Prostate gland (tissue), 2 donors: Measurements from ENCODE around the gene NASP. TPM values are rescaled to one million over a fixed set of nuclear protein-coding genes. Genes with fewer than 3 reads are reported as not detected.
A peak's percentile ranks its signal among the peaks of the same experiment; 100 is the strongest.

ENCODE experiments used
- DNase-seq: peaks from one replicate; pipeline ENCODE4 v3.0.0-alpha.2; 2019; ENCODE audit warnings: low spot score
- H3K27ac ChIP-seq, 2 donors: fragments of 200-600 bp; sonication (generic); 2 replicates each; pipeline ENCODE4 v1.5.1; 2017 to 2019
- H3K27me3 ChIP-seq: fragments of 200-600 bp; sonication (generic); replicated peaks from 2 replicates; pipeline ENCODE4 v1.5.1; 2019; ENCODE audit not compliant: insufficient read depth
- H3K36me3 ChIP-seq, 2 donors: fragments of 200-600 bp; sonication (generic); 1 replicate in 1 of 2; 2 replicates in 1 of 2; pipeline versions ENCODE4 v1.5.1 to v1.8.1; 2017 to 2019
- H3K4me1 ChIP-seq: fragments of 200-600 bp; sonication (generic); replicated peaks from 2 replicates; pipeline ENCODE4 v1.5.1; 2019
- H3K4me3 ChIP-seq, 2 donors: fragments of 200-600 bp; sonication (generic); 2 replicates each; pipeline ENCODE4 v1.5.1; 2017 to 2019
- H3K9me3 ChIP-seq: fragments of 200-600 bp; sonication (generic); 2 replicates; pipeline ENCODE4 v1.5.1; 2017
- CTCF ChIP-seq, 4 experiments: fragments of 200-600 bp in 2 of 4; fragments of 450-650 bp in 2 of 4; sonication (generic) in 2 of 4; IDR thresholded peaks; 1 replicate in 3 of 4; 2 replicates in 1 of 4; pipeline ENCODE4 v1.5.1; 2016 to 2019; ENCODE audit warnings: antibody characterized with exemption in 4 of 4, mild to moderate bottlenecking in 2 of 4, moderate library complexity in 2 of 4
- POLR2A ChIP-seq: fragments of 450-650 bp; IDR thresholded peaks from one replicate; pipeline ENCODE4 v1.6.1; 2016; ENCODE audit warnings: antibody characterized with exemption, mild to moderate bottlenecking
- POLR2AphosphoS5 ChIP-seq: sonication (generic); formaldehyde crosslinking; IDR thresholded peaks from one replicate; pipeline ENCODE4 v1.6.1; 2017; ENCODE audit warnings: antibody characterized with exemption
- WGBS: methylation state at CpG from one replicate; pipeline ENCODE4 v1.1.5; 2018; 5-methylcytosine and 5-hydroxymethylcytosine counted together
- intact Hi-C: fragments of 100-400 bp; cut with DNase I; formaldehyde crosslinking; loops from one replicate; pipeline ENCODE4 v1.14.2; 2022
- total RNA-seq, 2 donors: library from RNA; depleted of rRNA; stranded (reverse); fragments of >200 nt; gene quantifications; one replicate each; pipeline ENCODE4 v1.1.0, GENCODE V29; 2016

NASP gene
- total RNA-seq, 2 donors from 2014 or later, result 66.5 to 115 TPM

- Histone ChIP-seq H3K9me3 (no peaks in the 10 kb centered on the region), H3K4me3 (no peak overlapping the region), H3K27ac (no peak overlapping the region), H3K4me1 (no peaks in the 10 kb centered on the region), H3K27me3 (no peaks in the 10 kb centered on the region), H3K36me3 (no peaks in the 10 kb centered on the region)
- intact Hi-C loops, result no loop called here
- TF ChIP-seq CTCF (IDR thresholded peaks at IDR 0.05), result no peak
- TF ChIP-seq POLR2A, result no peak
- TF ChIP-seq POLR2AphosphoS5, result no peak
- DNase-seq, result no peak
- WGBS, result 88% methylated on average over 7 of the region's 7 CpGs
Measured at GRCh38 chr1:45545553-45546310, 38.1 kb upstream of the NASP start.

DNA sequence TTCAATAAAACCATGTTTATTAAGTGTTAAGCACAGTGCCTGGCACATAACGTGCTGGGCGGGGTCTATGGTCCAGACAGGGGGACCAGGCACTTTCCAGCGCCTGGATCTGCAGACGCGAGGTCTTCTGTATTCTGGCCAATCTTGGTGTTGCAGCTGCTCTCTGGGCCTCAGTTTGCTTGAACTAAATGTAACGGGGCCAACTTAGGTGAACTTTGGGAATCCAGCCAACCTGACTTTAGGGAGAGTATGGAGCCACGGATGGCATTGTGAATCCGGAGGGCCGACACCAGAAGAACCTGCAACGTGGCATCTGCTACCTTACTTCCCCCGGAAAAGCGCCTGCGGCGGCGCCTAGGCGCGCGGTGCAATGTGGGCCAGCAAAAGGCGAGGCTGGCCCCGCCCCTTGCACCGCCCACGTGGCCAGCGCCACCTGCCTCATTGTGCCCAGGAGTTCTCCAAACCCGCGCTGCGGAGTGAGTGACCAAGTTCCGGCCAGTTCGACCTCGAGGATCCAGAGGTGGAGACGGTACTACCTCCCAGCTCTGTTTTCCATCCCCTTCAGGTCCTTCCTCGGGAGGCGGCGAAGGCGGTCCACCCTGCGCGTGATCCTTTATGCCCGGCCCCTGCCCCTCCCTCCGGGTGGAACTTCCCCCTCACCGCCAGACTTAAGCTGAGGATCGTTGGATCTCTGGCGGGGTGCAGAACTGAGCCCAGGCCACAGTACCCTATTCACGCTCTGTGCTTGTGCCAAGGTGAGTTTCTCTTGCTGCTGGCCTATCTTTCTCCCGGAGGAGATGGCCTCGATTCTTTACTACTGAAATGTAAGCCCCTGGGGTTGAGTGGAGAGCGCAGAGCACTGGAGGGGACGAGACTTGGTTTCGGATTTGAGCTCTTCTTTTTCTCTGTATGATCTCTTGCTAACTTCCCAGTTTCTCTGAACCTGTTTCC lies 33.2 kb upstream of the NASP start, which contains the start of gene AKR1A1:
Gene AKR1A1 (plus strand): TSS at position 426 of the 951 bp plus-strand sequence. CDS start 10,969 bp downstream, outside the sequence.
- H3K4me3 ChIP-seq, result peak within 1 kb of the TSS; percentile 47 to 60
- DNase-seq, result peak; percentile 84
- H3K27ac ChIP-seq, result peak within 1 kb of the TSS; percentile 80 to 90
- intact Hi-C loops, result loop anchor here (2.0 kb wide), 1 partner anchor 30 kb away; the partner anchor contains the start of gene PRDX1
- WGBS, result under 1% methylated on average over 35 of the region's 47 CpGs
- H3K9me3 ChIP-seq, result no peaks in the 10 kb centered on the region
- H3K36me3 ChIP-seq, result no peaks in the 10 kb centered on the region
- H3K27me3 ChIP-seq, result no peaks in the 10 kb centered on the region
- peak; percentile 92 for TF ChIP-seq POLR2AphosphoS5
- TF ChIP-seq POLR2A, result peak; percentile 40
- TF ChIP-seq CTCF (IDR thresholded peaks at IDR 0.05), result peak in 2 of 4 experiments; percentile 0 to 12
- no peaks in the 10 kb centered on the region for H3K4me1 ChIP-seq

DNA sequence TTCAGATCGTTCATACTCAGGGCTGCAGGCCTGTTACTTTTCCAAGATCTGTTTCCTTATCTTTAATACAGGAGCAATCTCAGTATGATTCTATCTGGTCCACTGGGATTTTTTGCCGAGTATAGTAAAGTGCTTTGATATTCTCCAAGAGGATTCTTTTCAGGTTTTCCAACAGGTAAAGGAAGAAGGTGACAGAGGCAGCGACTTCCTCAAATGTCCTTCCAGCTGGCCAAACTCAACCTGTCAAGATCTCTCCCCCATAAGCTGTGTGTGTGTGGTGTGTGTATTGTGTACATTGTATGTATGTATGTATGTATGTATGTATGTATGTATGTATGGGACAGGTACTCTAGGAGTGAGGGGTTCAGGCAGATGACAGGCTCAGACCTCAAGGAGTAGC lies 32.2 kb upstream of the NASP start:
- intact Hi-C loops, result loop anchor here (2.0 kb wide), 1 partner anchor 31 kb away; the partner anchor contains the start of gene PRDX1
- TF ChIP-seq CTCF (IDR thresholded peaks at IDR 0.05) (no peak), POLR2AphosphoS5 (no peak), POLR2A (no peak)

DNA sequence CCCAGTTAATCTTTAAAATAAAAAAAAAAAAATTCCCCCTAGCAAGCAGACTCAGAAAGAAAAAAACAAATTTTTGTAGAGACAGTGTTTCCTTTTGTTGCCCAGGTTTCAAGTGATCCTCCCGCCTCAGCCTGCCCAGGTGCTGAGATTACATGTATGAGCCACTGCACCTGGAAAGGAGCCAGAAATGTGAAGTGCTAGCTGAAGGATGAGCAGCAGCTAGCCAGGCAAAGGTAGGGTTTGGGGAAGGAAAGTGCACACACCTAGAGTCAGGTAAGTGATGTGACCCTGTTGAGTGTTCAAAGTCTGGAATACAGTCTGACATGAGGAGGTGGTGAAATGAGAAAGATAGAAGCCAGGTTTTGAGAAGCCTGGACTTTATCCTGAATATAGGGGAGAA lies 31.5 kb upstream of the NASP start:
- Histone ChIP-seq H3K27ac (no peak overlapping the region), H3K4me1 (no peaks in the 10 kb centered on the region)
- intact Hi-C loops, result no loop called here

More for the DNA sequence above, 32.2 kb upstream of the NASP start:
- WGBS, result 7% methylated on average over 3 of the region's 3 CpGs
- peak overlapping the region in 1 of 2 donors; percentile 90 for H3K27ac ChIP-seq
- H3K4me1 ChIP-seq, result no peaks in the 10 kb centered on the region
- DNase-seq, result no peak
- no peaks in the 10 kb centered on the region for H3K27me3 ChIP-seq
- H3K9me3 ChIP-seq, result no peaks in the 10 kb centered on the region
- H3K4me3 ChIP-seq, result peak overlapping the region; percentile 47 to 60
- H3K36me3 ChIP-seq, result no peaks in the 10 kb centered on the region

More for the DNA sequence above, 31.5 kb upstream of the NASP start:
- no peaks in the 10 kb centered on the region for H3K36me3 ChIP-seq
- 40% methylated on average over 1 of the region's 1 CpG for WGBS
- no peaks in the 10 kb centered on the region for H3K9me3 ChIP-seq
- TF ChIP-seq CTCF (IDR thresholded peaks at IDR 0.05), result no peak
- no peaks in the 10 kb centered on the region for H3K27me3 ChIP-seq
- H3K4me3 ChIP-seq, result no peak overlapping the region
- peak; percentile 63 for DNase-seq
